ENCODE data around the gene PYROXD2.
"Not testable (repeated sequence)": the region's sequence is repeated elsewhere in the genome, so short reads cannot be mapped to it uniquely, and the experiment has no call there.

PYROXD2 gene

DNA sequence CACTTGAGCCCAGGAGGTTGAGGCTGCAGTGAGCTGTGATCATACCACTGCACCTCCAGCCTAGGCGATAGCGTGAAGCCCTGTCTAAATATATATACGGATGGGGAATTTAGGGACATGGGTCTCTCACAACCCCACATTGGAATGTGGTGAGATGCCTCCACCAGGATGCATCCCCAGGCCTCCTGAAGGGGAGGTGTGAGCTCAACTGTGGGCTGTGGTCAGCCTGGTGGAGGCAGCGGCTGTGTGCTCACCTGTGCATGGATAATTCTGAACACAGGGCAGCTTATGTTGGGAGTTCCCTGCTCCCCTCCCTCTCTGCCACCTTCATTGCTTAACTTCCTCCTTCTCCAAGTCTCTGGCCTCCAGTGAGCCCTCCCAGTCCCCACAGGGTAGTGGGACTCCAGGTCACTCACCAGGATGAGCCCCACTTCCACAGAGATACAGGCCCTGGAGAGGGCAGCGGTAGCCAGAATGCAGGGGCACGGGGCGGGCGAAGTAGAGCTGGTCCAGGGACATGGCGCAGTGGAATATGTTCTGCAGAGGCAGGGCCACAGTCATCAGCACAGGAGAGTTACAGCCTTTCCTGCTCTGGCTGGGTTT is 30.4 kb downstream of the PYROXD2 start:
- TF ChIP-seq, protein P1, sequence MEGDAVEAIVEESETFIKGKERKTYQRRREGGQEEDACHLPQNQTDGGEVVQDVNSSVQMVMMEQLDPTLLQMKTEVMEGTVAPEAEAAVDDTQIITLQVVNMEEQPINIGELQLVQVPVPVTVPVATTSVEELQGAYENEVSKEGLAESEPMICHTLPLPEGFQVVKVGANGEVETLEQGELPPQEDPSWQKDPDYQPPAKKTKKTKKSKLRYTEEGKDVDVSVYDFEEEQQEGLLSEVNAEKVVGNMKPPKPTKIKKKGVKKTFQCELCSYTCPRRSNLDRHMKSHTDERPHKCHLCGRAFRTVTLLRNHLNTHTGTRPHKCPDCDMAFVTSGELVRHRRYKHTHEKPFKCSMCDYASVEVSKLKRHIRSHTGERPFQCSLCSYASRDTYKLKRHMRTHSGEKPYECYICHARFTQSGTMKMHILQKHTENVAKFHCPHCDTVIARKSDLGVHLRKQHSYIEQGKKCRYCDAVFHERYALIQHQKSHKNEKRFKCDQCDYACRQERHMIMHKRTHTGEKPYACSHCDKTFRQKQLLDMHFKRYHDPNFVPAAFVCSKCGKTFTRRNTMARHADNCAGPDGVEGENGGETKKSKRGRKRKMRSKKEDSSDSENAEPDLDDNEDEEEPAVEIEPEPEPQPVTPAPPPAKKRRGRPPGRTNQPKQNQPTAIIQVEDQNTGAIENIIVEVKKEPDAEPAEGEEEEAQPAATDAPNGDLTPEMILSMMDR (IDR thresholded peaks at IDR 0.05; ENCODE audit: extremely low read depth, missing control alignments), result no peak
- no peak for DNase-seq (ENCODE audit: low spot score)

DNA sequence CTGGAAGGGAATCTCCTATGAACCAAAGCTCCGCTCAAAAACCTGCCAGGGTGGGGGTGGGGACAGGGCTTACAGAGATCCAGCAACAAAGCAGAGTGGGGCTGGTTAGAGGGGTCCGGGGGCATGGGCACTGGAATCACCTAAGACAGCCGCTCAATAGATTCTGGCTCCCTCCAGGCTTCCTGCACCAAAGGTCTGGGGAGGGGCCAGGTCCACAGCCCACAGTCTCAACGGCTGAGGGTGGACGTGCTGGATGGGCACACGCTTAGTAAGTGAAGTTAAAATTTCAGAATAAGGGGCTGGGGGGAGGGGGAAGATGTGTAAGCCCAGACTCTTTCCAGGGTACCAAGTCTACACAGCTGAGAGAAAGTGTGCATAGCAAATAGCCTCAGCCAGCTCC is 31.1 kb downstream of the PYROXD2 start:
- TF ChIP-seq, protein P1 (IDR thresholded peaks at IDR 0.05; ENCODE audit: extremely low read depth, missing control alignments), result no peak

DNA sequence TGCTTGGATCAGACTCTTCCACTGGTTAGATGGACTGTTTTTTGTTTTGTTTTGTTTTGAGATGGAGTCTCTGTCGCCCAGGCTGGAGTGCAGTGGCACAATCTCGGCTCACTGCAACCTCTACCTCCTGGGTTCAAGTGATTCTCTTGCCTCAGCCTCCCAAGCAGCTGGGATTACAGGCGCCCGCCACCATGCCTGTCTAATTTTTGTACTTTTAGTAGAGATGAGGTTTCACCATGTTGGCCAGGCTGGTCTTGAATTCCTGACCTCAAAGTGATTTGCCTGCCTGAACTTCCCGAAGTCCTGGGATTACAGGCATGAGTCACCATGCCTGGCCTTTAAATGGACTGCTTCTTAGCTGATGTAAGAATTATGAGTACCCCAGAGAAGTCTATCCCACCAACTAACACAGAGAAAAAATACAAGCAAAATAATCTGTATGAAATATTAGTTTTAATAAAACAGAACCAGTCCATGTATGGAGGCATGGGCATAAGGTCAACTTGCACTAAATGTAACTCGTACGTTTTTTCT is 31.8 kb downstream of the PYROXD2 start:
- DNase-seq (ENCODE audit: low spot score), result not testable (repeated sequence)

More for the DNA sequence above, 31.1 kb downstream of the PYROXD2 start:
- DNase-seq (ENCODE audit: low spot score), result no peak

DNA sequence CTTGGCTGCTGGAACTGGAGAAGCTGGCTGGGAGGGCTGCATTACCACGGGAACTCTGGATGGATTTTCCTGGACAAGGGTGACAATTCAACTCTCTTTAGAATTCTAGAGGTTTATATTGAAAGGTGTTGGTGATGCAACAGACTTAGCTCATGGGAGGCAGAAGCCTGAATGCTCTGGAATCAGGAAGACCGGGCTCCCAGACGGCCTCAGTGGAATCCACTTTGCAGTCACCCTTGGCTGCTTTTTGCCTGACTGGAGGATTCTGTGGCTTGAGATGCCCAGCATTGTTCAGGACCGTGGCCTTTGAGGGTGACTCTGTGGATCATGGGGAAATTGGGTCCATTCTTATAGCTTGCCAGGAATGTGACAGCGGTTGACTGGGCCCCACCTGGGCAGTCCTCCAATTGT is 32.3 kb downstream of the PYROXD2 start:
- no peak for DNase-seq (ENCODE audit: low spot score)
- TF ChIP-seq, protein P1 (IDR thresholded peaks at IDR 0.05; ENCODE audit: extremely low read depth, missing control alignments), result no peak

DNA sequence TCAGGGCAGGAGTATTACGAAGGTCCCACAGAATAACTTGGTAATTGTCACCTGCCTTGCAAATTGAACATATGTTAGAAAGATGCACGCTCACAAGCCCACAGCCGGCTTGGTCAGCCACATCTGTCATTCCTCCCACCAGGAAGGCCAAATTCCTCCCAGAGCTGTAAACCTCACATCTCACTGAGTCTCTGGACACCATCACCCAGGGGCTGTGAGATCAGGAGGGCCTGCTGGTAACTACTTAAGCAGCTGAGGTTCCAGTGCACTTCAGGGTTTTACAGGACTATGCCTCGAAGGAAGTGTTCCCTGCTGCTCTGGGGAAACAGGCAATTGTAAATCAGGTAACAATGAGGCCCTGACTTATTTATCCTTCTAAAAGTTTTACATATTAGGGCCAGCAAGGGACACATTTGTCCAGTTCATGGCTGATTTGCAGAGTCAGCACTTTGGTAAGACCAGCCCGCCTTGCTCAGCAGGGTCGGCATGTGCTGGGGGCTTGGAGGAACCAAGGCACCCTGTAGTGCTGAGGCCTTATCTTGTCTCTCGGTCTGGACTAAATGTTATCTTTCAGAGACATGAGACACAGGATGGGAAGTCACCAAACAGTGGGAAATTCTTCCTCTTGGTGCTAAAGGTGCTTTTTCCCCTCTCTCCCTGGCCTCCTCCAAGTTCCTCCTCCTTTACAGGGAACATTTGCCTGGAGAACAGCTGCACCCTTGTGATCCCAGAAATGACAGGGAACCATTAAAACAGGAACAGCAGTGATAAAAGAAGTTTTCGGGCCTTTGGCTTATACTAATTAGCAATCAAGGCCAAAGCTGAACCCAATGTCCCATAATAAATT is 34.3 kb downstream of the PYROXD2 start:
- TF ChIP-seq, protein P1 (IDR thresholded peaks at IDR 0.05; ENCODE audit: extremely low read depth, missing control alignments), result no peak
- no peak for DNase-seq (ENCODE audit: low spot score)

DNA sequence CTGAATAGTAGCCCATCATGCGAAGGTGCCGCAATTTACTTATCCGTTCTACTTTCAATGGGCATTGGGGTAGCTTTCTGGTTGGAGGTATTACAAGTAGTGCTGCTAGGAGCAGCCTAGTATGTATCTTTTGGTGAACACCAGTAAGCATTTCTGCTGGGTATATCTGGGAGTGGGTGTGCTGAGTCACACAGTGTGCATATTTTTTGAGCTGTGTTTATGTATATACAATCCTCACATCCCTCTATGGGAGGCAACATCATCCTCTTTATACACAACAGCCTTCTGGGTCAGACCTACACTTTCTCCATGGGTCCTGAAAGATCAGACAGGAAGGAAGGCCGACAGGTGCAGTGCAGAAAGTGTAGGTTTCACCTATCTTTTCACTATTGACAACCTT is 36.3 kb downstream of the PYROXD2 start:
- no peak for DNase-seq (ENCODE audit: low spot score)
- TF ChIP-seq, protein P1 (IDR thresholded peaks at IDR 0.05; ENCODE audit: extremely low read depth, missing control alignments), result no peak

DNA sequence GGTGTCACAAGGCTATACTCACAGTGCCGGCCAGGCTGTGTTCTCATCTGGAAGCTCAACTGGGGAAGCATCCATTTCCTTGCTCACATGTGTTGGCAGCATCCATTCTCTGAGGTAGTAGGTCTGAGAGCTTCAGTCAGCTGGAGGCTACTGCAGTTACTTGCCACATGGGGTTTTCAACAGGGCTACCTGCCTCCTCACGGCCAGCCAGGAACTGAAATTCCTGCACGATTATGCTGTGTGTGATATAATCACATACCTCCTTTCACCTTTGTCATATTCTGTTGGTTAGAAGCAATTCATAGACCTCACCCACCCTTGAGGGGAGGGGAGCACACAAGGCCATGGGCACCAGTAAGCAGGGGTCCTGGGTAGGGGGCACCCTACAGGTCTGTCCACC is 37.4 kb downstream of the PYROXD2 start:
- no peak for DNase-seq (ENCODE audit: low spot score)
- TF ChIP-seq, protein P1 (IDR thresholded peaks at IDR 0.05; ENCODE audit: extremely low read depth, missing control alignments), result no peak
